GM18517 (cell line): ENCODE results near the gene ASB10.

Experiments
- ATAC-seq: cut with Tn5 transposase; IDR thresholded peaks from one replicate; pipeline ENCODE4 v1.9.1; 2021; ENCODE audit warnings: mild to moderate bottlenecking, moderate library complexity; ENCODE audit not compliant: unreplicated experiment

The ASB10 gene

DNA sequence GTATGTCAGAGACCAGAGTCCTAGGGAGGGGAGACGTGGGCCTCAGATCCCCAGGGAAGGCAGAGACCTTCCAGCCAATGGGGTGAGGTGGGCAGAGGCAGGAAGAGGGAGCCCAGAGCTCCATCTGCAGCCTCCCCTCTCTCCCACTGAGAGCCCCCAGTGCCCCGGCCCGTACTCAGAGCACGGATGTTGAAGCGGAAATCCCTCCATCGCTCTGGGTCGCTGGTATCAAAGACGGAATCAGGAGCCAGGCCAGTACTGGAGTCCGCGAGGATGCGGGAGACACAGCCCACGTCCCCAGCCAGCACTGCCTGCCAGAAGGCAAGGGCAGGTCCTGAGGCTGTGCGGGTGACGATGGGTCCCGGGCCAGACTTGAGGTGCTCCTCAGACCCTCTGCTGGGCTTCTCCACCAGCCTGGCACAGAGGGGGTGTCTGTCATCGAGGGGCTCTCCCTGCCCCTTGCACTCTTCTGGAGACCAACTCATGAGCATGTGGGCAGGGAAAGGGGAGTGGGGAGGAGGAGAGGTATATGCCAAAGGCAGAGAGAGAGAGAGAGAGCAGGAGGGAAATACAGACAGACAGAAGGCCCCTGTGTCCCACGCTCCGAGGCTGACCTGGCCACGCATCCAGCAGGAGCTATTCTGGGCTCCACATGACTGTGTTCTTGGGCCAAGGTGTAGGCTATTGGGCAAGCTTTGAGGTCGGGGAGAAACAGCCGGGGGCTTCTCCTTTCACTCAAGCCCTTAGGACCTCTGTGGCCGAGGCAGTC lies at the start of gene ASB10:
ASB10 (minus strand) TSS at position 611 of the 769 bp plus-strand sequence; CDS start at position 491, 120 bp downstream.
- ATAC-seq, result no peak

- ATAC-seq, result no peak
Measured at GRCh38 chr7:151236406-151236805, 49.4 kb upstream of the ASB10 start.

- ATAC-seq, result no peak
Measured at GRCh38 chr7:151235091-151235787, 48.2 kb upstream of the ASB10 start.

DNA sequence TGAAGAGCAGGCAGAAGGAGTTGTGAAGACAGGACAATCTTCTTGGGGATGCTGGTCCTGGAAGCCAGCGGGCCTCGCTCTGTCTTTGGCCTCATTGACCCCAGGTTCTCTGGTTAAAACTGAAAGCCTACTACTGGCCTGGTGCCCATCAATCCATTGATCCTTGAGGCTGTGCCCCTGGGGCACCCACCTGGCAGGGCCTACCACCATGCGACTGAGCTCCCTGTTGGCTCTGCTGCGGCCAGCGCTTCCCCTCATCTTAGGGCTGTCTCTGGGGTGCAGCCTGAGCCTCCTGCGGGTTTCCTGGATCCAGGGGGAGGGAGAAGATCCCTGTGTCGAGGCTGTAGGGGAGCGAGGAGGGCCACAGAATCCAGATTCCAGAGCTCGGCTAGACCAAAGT lies 46.8 kb upstream of the ASB10 start:
- ATAC-seq, result no peak

- ATAC-seq, result peak; percentile 44
Measured at GRCh38 chr7:151232917-151233701, 46.1 kb upstream of the ASB10 start.

GRCh38 chr7:151232091-151232916 lies 45.3 kb upstream of the ASB10 start, which contains the start of gene CHPF2:
CHPF2 (plus strand) TSS chr7:151232483; CDS start chr7:151234012, 1,529 bp downstream.
- peak; percentile 90 for ATAC-seq

GRCh38 chr7:151231080-151231479 lies 44.0 kb upstream of the ASB10 start:
- no peak for ATAC-seq

DNA sequence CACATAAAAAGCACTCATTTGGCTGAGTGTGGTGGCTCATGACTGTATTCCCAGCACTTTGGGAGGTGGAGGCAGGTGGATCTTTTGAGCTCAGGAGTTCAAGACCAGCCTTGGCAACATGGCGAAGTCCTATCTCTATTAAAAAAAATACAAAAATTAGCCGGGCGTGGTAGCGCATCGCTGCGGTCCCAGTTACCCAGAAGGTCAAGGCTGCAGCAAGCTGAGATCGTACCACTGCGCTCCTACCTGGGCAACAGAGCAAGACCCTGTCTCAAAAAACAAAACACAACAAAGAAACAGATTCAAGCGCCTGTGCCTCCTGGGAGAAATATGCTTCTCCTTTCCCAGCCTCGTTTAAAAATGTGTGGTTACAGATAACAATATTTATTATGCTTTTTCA lies 42.2 kb upstream of the ASB10 start:
- no peak for ATAC-seq

GRCh38 chr7:151228024-151228866 lies 41.2 kb upstream of the ASB10 start:
- ATAC-seq, result no peak

- ATAC-seq, result peak; percentile 98
Measured at GRCh38 chr7:151226875-151227782, 40.1 kb upstream of the ASB10 start, which contains the start of gene ABCF2. ABCF2 (minus strand) TSS chr7:151227205; CDS start chr7:151226458, 747 bp downstream.

GRCh38 chr7:151226560-151226874 lies 39.5 kb upstream of the ASB10 start:
- ATAC-seq, result peak; percentile 3

DNA sequence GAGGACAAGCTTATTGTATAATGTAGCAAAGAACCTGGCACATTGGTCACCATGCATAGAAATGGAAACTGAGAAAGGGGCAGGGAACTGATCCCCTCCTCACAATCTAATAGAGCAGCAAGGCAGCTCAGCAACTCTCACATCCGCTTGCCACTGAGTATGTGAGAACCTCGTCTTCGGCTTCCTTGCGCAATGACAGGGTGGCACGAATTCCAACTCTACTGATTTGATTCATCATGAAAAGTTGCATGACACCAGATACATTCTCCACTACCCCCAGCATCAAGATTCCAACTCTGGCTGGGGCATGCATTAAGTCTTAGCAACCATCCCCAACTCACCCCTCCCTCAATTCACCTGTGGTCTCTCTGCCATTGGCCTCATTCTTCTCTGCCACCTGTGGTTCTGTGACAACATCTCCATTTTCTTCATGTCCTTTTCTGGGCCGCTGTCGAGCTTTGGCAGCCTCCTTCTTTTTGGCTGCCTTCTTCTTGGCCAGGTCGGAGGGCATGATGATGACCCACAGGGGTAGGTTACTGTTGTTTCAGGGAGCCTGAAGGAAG lies 39.0 kb upstream of the ASB10 start:
- ATAC-seq, result no peak

- no peak for ATAC-seq
Measured at GRCh38 chr7:151223728-151224127, 36.7 kb upstream of the ASB10 start.

GRCh38 chr7:151218170-151218569 lies 31.1 kb upstream of the ASB10 start:
- no peak for ATAC-seq

GRCh38 chr7:151215396-151215795 lies 28.3 kb upstream of the ASB10 start:
- no peak for ATAC-seq

DNA sequence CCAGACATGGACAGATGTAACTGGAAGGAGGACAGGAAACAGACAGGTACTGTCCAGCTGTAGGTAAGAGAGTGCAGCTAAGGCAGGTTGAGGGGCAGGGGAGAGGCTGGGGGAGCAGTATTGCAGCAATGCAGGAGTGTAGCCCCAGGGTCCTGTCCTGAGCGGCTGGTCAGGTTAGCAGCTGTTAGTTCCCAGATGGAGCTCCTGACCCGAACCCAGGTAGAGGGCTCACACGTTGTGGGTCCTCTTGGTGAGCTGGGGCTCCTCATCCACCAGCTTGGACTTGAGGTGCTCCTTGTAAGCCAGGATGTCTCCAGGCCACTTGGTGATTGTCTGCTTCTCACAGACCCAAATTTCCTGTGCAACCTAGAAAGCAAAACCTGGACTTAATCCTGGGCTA lies 26.8 kb upstream of the ASB10 start:
- ATAC-seq, result no peak

- ATAC-seq, result no peak
Measured at GRCh38 chr7:151212626-151213025, 25.6 kb upstream of the ASB10 start.

DNA sequence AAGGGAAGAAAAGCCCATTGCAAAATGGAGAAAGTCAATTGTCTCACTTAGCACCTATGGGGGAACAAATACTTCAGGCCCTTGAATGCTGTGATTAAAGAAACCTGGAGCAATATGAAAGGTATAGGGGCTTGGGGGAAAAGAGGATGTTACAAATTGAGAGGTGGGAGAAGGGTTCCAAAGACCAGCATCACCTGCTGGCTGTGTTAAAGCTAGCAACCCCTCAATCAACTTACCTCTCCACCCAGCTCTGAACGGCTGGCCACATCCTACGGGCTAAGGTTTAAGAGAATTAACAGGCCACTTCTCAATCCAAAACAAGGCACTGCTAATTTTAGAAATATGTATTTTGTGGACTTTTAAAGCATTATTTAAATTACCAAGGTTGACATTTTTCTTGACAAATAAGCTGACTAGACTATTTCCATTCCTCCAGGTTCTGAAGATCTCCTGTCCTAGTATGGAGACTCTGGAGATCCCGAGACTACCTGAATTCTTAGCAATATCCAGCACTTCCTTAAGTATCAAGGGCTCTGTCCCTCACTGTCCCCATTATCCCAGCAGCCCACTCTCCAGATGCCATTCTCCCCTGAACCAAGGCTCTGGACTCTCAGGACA lies 24.2 kb upstream of the ASB10 start:
- no peak for ATAC-seq
